KOPT-K1 (cell line): ENCODE measurements around the gene IFT88.

Experiments used
- H3K27ac ChIP-seq: fragments of 200-600 bp; sonication (generic); 2 replicates; pipeline ENCODE4 v1.5.1; 2016; ENCODE audit warnings: antibody characterized with exemption, mild to moderate bottlenecking, low read depth, low read length; ENCODE audit not compliant: poor library complexity, severe bottlenecking
- H3K36me3 ChIP-seq: fragments of 200-600 bp; sonication (generic); 2 replicates; pipeline ENCODE4 v1.5.1; 2017; ENCODE audit warnings: antibody characterized with exemption, mild to moderate bottlenecking, low read length, moderate library complexity; ENCODE audit not compliant: insufficient read depth
- H3K9me3 ChIP-seq: fragments of 200-600 bp; sonication (generic); 2 replicates; pipeline ENCODE4 v1.5.1; 2017; ENCODE audit warnings: antibody characterized with exemption, low read length, mild to moderate bottlenecking; ENCODE audit not compliant: insufficient read depth, poor library complexity, severe bottlenecking

The IFT88 gene

GRCh38 chr13:20702915-20703779 is 136.2 kb downstream of the IFT88 start, which contains the start of gene IL17D:
Gene IL17D, plus strand, starts transcription at chr13:20703699. Its CDS starts 303 bp downstream, at chr13:20704002.
- no peak within 1 kb of the TSS for H3K27ac ChIP-seq
- no peaks in the 10 kb centered on the region for H3K36me3 ChIP-seq
- H3K9me3 ChIP-seq, result no peaks in the 10 kb centered on the region

- Histone ChIP-seq H3K36me3 (no peaks in the 10 kb centered on the region), H3K27ac (no peak overlapping the region)
These were observed 137.0 kb downstream of the IFT88 start for GRCh38 chr13:20703780-20704458.

GRCh38 chr13:20704459-20705069 is 137.6 kb downstream of the IFT88 start:
- H3K9me3 ChIP-seq, result no peaks in the 10 kb centered on the region
- H3K27ac ChIP-seq, result no peak overlapping the region
- no peaks in the 10 kb centered on the region for H3K36me3 ChIP-seq

More at GRCh38 chr13:20703780-20704458, 137.0 kb downstream of the IFT88 start:
- H3K9me3 ChIP-seq, result no peaks in the 10 kb centered on the region

GRCh38 chr13:20706661-20707060 is 139.7 kb downstream of the IFT88 start:
- H3K9me3 ChIP-seq, result no peaks in the 10 kb centered on the region
- no peak overlapping the region for H3K27ac ChIP-seq
- no peaks in the 10 kb centered on the region for H3K36me3 ChIP-seq

- H3K36me3 ChIP-seq, result no peaks in the 10 kb centered on the region
- H3K27ac ChIP-seq, result no peak overlapping the region
- no peaks in the 10 kb centered on the region for H3K9me3 ChIP-seq
These were observed 141.3 kb downstream of the IFT88 start for GRCh38 chr13:20708216-20708615.

- H3K27ac ChIP-seq, result no peak overlapping the region
- H3K36me3 ChIP-seq, result no peaks in the 10 kb centered on the region
- H3K9me3 ChIP-seq, result no peaks in the 10 kb centered on the region
These were observed 142.4 kb downstream of the IFT88 start for GRCh38 chr13:20709369-20709768.

GRCh38 chr13:20709782-20710181 is 142.8 kb downstream of the IFT88 start:
- H3K9me3 ChIP-seq, result no peaks in the 10 kb centered on the region
- H3K36me3 ChIP-seq, result no peaks in the 10 kb centered on the region
- no peak overlapping the region for H3K27ac ChIP-seq

- Histone ChIP-seq H3K9me3 (no peaks in the 10 kb centered on the region), H3K27ac (no peak overlapping the region), H3K36me3 (no peaks in the 10 kb centered on the region)
These were observed 144.5 kb downstream of the IFT88 start for GRCh38 chr13:20711301-20712044.

- Histone ChIP-seq H3K9me3 (no peaks in the 10 kb centered on the region), H3K27ac (no peak overlapping the region), H3K36me3 (no peaks in the 10 kb centered on the region)
These were observed 146.0 kb downstream of the IFT88 start for GRCh38 chr13:20713014-20713376.

- Histone ChIP-seq H3K27ac (no peak overlapping the region), H3K36me3 (no peaks in the 10 kb centered on the region), H3K9me3 (no peaks in the 10 kb centered on the region)
These were observed 146.8 kb downstream of the IFT88 start for GRCh38 chr13:20713751-20714150.

- Histone ChIP-seq H3K9me3 (no peaks in the 10 kb centered on the region), H3K36me3 (no peaks in the 10 kb centered on the region), H3K27ac (no peak overlapping the region)
These were observed 147.2 kb downstream of the IFT88 start for GRCh38 chr13:20714161-20714560.

- Histone ChIP-seq H3K27ac (no peak overlapping the region), H3K9me3 (no peaks in the 10 kb centered on the region), H3K36me3 (no peaks in the 10 kb centered on the region)
These were observed 147.8 kb downstream of the IFT88 start for GRCh38 chr13:20714563-20715329.

GRCh38 chr13:20715330-20715712 is 148.4 kb downstream of the IFT88 start:
- Histone ChIP-seq H3K27ac (no peak overlapping the region), H3K36me3 (no peaks in the 10 kb centered on the region), H3K9me3 (no peaks in the 10 kb centered on the region)

- no peaks in the 10 kb centered on the region for H3K9me3 ChIP-seq
- no peaks in the 10 kb centered on the region for H3K36me3 ChIP-seq
- H3K27ac ChIP-seq, result no peak overlapping the region
These were observed 150.0 kb downstream of the IFT88 start for GRCh38 chr13:20716951-20717350.
